GM21515 (cell line): ENCODE data around the gene KCNQ1.

Source experiments
- ATAC-seq: cut with Tn5 transposase; IDR thresholded peaks from one replicate; pipeline ENCODE4 v1.9.1; 2021; ENCODE audit not compliant: unreplicated experiment

The KCNQ1 gene

GRCh38 chr11:2811206-2812091, 366.6 kb downstream of the KCNQ1 start:
- ATAC-seq, result no peak

DNA sequence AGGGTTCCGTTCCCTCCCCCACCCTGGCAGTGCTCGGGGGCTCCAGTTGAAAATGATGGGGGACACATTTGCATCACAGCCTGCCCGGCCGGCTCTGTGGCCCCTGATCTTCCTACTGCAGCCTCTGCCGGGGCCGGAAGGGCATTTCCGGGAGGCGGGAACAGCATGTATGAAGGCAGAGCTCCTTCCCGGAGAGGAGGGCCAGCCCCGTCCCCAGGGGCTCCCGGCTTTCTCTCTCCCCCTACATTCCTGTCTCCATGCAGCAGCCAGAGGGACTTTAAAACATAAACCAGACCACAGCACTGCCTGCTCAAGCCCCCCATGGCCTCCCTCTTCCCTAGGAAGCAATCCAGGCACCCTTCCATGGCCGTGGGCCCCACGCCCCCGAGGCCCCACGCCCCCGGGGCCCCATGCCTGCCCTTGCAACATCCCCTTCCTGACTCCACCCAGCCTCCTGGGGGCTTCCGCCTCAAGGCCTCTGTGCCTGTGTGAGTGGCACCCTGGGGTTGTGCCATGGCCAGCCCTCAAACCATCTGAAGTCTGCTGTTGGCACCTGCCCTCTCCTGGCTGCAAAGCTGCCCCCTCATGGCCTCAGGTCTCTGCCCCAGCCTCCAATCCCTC, 367.7 kb downstream of the KCNQ1 start:
- no peak for ATAC-seq

- no peak for ATAC-seq
Observed at GRCh38 chr11:2813141-2813908, 368.5 kb downstream of the KCNQ1 start.

- ATAC-seq, result no peak
Observed at GRCh38 chr11:2813968-2814367, 369.2 kb downstream of the KCNQ1 start.

DNA sequence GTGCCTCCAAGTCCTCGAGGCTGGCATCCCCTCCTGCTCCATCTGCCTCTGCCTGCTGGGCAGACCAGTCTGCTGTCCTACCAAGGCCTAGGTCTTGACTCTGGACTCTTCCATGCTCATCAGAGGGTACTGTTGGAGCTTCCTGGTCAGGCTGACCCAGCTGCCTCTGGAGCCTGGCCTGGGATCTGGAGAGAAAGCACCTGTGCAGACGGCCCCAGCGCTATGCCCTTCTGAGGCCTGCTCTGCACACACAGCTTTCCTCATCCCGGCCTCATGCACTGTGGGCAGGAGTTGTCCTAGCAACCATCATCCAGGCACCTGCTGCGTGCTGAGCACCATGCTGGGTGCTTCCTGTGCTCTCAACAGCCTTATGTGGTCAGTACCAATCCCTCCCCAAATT, 369.9 kb downstream of the KCNQ1 start:
- no peak for ATAC-seq

- no peak for ATAC-seq
Observed at GRCh38 chr11:2815762-2816496, 371.1 kb downstream of the KCNQ1 start.

DNA sequence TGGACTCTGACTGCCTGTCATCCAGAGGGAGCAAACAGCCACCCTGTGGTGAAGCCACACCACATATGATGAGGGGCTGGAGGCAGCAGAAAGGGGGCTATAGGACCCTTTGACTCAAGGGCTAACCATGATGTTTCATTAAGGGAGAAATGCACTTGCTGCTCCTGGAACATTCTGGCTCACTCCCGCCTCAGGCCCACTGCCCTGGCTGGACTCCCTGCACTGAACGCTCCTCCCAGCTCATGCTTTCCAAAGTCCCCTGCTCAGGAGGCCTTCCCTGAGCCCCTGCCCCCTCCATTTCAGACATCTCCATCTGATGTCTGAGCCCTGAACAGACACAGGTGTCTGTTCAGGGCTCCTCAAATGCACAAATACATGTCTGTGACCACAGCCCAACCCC, 371.7 kb downstream of the KCNQ1 start:
- no peak for ATAC-seq

DNA sequence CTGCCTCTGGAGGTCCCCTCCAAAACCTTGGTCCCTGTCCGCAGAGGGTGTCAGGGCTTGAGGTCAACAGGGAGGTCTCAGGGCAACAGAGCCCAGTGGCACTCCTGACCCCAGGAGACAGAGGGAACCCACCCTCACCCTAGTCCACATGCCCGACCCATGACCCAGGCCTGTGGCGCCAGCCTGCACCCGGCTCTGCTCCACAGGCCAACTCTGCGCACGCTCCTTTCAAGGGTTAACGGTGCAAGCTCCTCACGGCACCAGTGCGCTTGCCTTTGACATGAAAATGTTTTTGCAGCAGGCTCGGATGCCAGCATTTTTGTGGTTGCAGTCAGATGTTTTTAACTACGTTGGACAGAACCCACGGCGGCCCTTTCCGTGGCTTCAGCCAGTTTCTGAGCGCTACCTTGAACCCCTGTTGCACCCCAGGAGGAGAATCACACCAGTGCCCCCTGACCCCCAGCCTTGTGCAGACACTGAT, 372.2 kb downstream of the KCNQ1 start:
- ATAC-seq, result no peak

GRCh38 chr11:2817431-2817830, 372.6 kb downstream of the KCNQ1 start:
- ATAC-seq, result no peak

- no peak for ATAC-seq
Observed at GRCh38 chr11:2818021-2818420, 373.2 kb downstream of the KCNQ1 start.

DNA sequence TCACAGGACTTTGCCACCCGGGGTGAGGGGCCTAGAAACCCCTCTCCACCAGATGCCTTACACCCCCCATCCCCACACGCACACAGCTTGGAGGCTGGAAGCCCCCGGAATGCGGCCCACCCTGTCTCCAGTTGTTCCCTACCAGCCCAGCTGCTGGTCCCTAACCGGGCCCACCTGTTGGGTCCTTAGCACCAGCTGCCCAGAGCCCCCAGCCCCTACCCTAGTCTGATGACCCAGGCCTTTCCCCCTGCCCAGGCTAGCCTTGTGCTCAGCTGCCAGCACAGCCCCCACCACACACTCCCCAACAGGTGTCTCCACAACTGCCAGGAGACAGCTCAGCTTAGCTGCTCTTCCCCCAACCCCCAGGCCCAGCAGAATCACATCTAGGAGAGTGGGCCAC, 373.7 kb downstream of the KCNQ1 start:
- ATAC-seq, result no peak

GRCh38 chr11:2819316-2819715, 374.5 kb downstream of the KCNQ1 start:
- ATAC-seq, result no peak

GRCh38 chr11:2820976-2821375, 376.2 kb downstream of the KCNQ1 start:
- ATAC-seq, result no peak

DNA sequence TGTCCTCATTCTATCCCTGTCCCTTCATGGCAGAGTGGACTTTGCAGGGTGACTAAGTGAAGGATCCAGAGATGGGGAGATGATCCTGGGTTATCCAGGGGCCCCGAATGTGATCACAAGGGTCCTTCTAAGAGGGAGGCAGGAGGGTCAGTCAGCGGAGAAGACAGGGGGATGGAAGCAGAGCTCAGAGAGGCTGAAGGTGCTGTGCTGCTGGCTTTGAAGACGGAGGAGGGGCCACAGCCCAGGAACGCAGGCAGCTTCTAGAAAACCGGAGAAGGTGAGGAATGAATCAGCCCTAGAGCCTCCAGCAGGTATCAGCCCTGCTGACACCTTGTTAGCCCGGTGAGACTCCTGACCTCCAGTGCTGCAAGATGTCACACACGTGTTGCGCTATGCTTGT, 377.1 kb downstream of the KCNQ1 start:
- ATAC-seq, result no peak

DNA sequence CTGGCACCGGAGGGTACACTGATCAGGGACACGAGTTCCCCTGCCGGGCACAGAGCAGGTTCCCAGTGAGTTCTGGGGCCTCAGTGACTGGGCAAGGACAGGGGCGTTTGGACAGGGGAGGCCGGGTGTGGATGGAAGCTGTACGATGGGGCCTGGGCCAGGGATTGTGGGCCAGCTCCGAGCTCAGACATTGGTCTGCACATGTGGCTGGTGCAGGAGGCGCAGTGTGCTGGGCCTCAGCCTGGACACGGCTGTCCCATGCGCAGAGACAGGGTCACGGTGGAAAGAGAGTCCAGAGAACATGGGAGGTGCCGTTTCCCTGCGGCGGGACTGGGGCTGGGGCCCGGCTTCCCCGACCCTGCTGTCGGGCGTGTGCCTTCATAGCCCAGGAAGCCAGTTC, 380.0 kb downstream of the KCNQ1 start:
- no peak for ATAC-seq

DNA sequence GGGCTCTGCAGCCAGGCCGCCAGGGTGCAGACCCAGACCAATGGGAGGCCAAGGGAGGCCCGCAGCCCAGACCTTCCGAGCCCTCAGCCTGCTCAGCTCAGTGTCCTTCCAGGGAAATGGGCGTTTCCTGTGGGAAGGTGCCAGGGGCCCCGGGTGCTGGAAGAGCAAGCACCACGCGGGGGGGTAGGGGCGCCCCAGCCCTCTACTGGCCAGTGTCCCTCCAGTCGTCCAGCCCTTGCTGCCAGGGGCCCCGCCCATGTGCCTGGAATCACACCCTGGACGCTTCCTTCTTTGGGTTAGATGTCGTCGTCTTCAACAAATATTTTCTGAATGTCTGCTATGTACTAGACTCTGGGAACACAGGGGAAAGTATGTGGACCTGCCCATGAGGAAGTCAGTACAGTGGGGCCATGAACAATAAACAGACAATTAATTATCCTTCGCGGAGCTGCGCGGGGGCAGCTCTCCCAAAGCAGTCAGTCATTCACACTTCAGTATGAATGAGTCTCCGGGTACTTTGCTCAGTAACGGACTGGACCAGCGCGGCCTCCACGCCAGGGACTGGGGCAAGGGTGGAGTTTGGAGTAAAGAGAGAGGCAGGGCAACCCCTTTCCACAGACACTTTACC, 380.6 kb downstream of the KCNQ1 start:
- ATAC-seq, result no peak

GRCh38 chr11:2825889-2826678, 381.3 kb downstream of the KCNQ1 start:
- ATAC-seq, result no peak

- ATAC-seq, result no peak
Observed at GRCh38 chr11:2826679-2827056, 381.9 kb downstream of the KCNQ1 start.

- ATAC-seq, result no peak
Observed at GRCh38 chr11:2827256-2827655, 382.4 kb downstream of the KCNQ1 start.

- no peak for ATAC-seq
Observed at GRCh38 chr11:2827792-2828191, 383.0 kb downstream of the KCNQ1 start.
